ENCODE data around the gene FN3K.

- TF ChIP-seq CTCF (IDR thresholded peaks at IDR 0.05) (no peak), POLR2A (IDR thresholded peaks at IDR 0.05) (no peak)
Observed at GRCh38 chr17:82798752-82799151, 63.3 kb downstream of the FN3K start.
